Testis (tissue), 3 donors: ENCODE measurements around the gene TIGD4. TPM values are rescaled to one million over a fixed set of nuclear protein-coding genes. Genes with fewer than 3 reads are reported as not detected.

Experiments used
- DNase-seq: peaks from one replicate; pipeline ENCODE4 v3.0.0-alpha.2; 2019
- H3K27ac ChIP-seq, 2 donors: fragments of 200-600 bp; sonication (generic); one replicate each; pipeline ENCODE4 v1.5.1; 2019
- H3K27me3 ChIP-seq: fragments of 200-600 bp; sonication (generic); one replicate; pipeline ENCODE4 v1.5.1; 2019
- H3K36me3 ChIP-seq: fragments of 200-600 bp; sonication (generic); one replicate; pipeline ENCODE4 v1.5.1; 2017; ENCODE audit warnings: low read depth; ENCODE audit errors: missing control alignments
- H3K4me1 ChIP-seq: fragments of 200-600 bp; sonication (generic); one replicate; pipeline ENCODE4 v1.5.1; 2019
- H3K4me3 ChIP-seq, 2 donors: fragments of 200-600 bp; sonication (generic); one replicate each; pipeline ENCODE4 v1.5.1; 2017 to 2019
- H3K9me3 ChIP-seq: fragments of 200-600 bp; sonication (generic); one replicate; pipeline ENCODE4 v1.5.1; 2017
- CTCF ChIP-seq, 3 experiments: fragments of 450-650 bp in 2 of 3; fragments of 200-600 bp in 1 of 3; sonication (generic) in 1 of 3; IDR thresholded peaks; one replicate each; pipeline ENCODE4 v1.5.1; 2016 to 2019; ENCODE audit warnings: antibody characterized with exemption in 3 of 3, mild to moderate bottlenecking in 2 of 3, moderate library complexity in 1 of 3
- POLR2A ChIP-seq: fragments of 450-650 bp; IDR thresholded peaks from one replicate; pipeline ENCODE4 v1.6.1; 2017; ENCODE audit warnings: antibody characterized with exemption, mild to moderate bottlenecking, moderate library complexity
- WGBS, 2 donors: methylation state at CpG; one replicate each; pipeline ENCODE4 v1.1.5; 2018; 5-methylcytosine and 5-hydroxymethylcytosine counted together
- intact Hi-C: fragments of 100-400 bp; cut with DNase I; formaldehyde crosslinking; loops from one replicate; pipeline ENCODE4 v1.15.1; 2023; ENCODE audit warnings: low total_unique reads
- polyA plus RNA-seq: library from polyadenylated mRNA; stranded (reverse); fragments of 350-450 nt; fragmentation: Illumina TruSeq; extraction: RNeasy Lipid Tissue Mini Kit (QIAGEN cat#74804); gene quantifications from one replicate; pipeline ENCODE4 v1.2.3, GENCODE V29; 2014; ENCODE audit warnings: low read depth, low replicate concordance; ENCODE audit not compliant: insufficient read depth
- total RNA-seq, 2 donors: library from RNA; depleted of rRNA; stranded (reverse); fragments of >200 nt; gene quantifications; one replicate each; pipeline ENCODE4 v1.2.3, GENCODE V29; 2016

Gene TIGD4
- total and polyA plus RNA-seq, 3 donors from 2014 or later = 2.2 to 6.7 (median 3.2) TPM

DNA sequence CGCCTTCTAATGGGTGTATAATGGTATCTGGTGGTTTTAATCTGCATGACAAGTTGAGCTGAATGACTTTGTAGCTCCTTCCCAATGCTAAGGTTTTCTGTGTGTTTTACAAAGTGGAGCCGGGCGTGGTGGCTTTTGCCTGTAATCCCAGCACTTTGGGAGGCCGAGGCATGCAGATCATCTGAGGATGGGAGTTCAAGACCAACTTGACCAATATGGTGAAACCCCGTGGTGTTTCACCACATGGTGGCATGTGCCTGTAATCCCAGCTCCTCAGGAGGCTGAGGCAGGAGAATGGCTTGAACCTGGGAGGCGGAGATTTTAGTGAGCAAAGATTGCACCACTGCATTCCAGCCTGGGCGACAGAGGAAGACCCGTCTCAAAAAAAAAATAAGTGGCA, 29.1 kb upstream of the TIGD4 start:
- Histone ChIP-seq H3K27me3 (no peaks in the 10 kb centered on the region), H3K36me3 (no peaks in the 10 kb centered on the region), H3K4me3 (no peak overlapping the region), H3K9me3 (no peaks in the 10 kb centered on the region), H3K27ac (no peak overlapping the region), H3K4me1 (no peaks in the 10 kb centered on the region)
- 97 to 98% methylated on average over 7 to 8 of the region's 8 CpGs for WGBS, 2 donors
- no peak for DNase-seq
- intact Hi-C loops = no loop called here
- TF ChIP-seq CTCF (IDR thresholded peaks at IDR 0.05) = no peak
- no peak for TF ChIP-seq POLR2A

DNA sequence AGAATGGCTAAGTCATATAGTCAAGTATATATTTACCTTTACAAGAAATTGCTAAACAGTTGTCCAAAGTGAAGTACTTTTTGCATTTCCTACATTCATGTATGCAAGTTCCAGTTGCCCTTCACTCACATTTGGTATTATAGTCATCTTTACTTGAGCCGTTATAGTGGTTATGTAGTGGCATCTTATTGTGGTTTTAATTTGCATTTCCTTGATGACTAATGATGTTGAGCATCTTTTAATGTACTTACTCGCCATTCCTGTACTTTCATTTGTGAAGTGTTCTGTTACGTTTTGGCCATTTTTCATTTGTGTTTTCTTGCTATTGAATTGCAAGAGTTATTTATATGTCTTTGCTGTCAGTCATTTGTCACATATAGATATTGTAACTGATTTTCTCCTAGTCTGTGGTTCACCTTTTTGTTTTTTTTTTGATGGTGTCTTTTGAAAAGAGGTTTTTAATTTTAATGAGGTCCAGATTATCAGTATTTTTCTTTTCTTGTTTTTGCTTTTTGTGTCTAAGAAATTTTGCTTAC, 27.8 kb upstream of the TIGD4 start:
- intact Hi-C loops = no loop called here
- no peaks in the 10 kb centered on the region for H3K9me3 ChIP-seq
- H3K4me1 ChIP-seq = no peaks in the 10 kb centered on the region
- H3K36me3 ChIP-seq = no peaks in the 10 kb centered on the region
- no peak for DNase-seq
- H3K27me3 ChIP-seq = no peaks in the 10 kb centered on the region
- no peak for TF ChIP-seq POLR2A
- TF ChIP-seq CTCF (IDR thresholded peaks at IDR 0.05) = no peak
- WGBS, 2 donors = 81 to 89% methylated on average over 3 of the region's 3 CpGs
- H3K27ac ChIP-seq = no peak overlapping the region
- H3K4me3 ChIP-seq = no peak overlapping the region

GRCh38 chr4:152806501-152807125, 27.1 kb upstream of the TIGD4 start:
- Histone ChIP-seq H3K36me3 (no peaks in the 10 kb centered on the region), H3K4me3 (no peak overlapping the region), H3K27ac (no peak overlapping the region), H3K27me3 (no peaks in the 10 kb centered on the region), H3K9me3 (no peaks in the 10 kb centered on the region), H3K4me1 (no peaks in the 10 kb centered on the region)
- intact Hi-C loops = no loop called here
- no peak for TF ChIP-seq POLR2A
- no peak for TF ChIP-seq CTCF (IDR thresholded peaks at IDR 0.05)
- no peak for DNase-seq
- 85 to 86% methylated on average over 3 of the region's 3 CpGs for WGBS, 2 donors

GRCh38 chr4:152805818-152806217, 26.3 kb upstream of the TIGD4 start:
- intact Hi-C loops = no loop called here
- H3K4me1 ChIP-seq = no peaks in the 10 kb centered on the region
- TF ChIP-seq POLR2A (no peak), CTCF (IDR thresholded peaks at IDR 0.05) (no peak)
- no peaks in the 10 kb centered on the region for H3K9me3 ChIP-seq
- no peak overlapping the region for H3K27ac ChIP-seq
- no peaks in the 10 kb centered on the region for H3K27me3 ChIP-seq
- WGBS, 2 donors = 89 to 91% methylated on average over 2 of the region's 2 CpGs
- DNase-seq = no peak
- no peak overlapping the region for H3K4me3 ChIP-seq
- H3K36me3 ChIP-seq = no peaks in the 10 kb centered on the region

DNA sequence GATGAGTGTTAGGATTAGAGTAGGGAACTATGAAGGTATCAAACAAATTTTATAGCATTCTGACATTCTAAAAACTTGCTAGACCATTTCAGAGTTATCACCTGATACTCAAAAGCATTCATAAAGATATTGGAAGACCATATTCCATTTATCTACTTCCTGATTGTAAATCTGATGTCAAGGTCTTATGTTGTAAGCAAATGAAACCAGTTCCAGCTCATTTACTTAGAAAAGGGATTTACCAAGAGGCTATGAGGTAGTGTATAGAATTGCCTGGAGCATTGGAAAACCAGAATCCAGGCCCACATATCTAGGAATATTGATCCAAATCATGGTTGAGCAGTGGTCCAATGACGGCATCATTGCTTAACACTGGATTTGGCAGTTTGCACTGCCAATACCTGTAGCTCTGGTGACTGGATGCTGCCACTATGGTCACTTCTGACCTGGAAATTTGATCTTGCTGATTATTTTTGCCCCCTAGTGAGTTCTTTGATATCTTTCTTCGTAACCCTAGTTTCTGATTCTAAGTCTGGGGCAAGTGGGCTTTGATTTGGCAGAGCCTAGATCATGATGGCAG, 25.6 kb upstream of the TIGD4 start:
- Histone ChIP-seq H3K27ac (no peak overlapping the region), H3K4me1 (no peaks in the 10 kb centered on the region), H3K9me3 (no peaks in the 10 kb centered on the region), H3K36me3 (no peaks in the 10 kb centered on the region), H3K4me3 (no peak overlapping the region), H3K27me3 (no peaks in the 10 kb centered on the region)
- WGBS, 2 donors = 94 to 96% methylated on average over 2 of the region's 2 CpGs
- intact Hi-C loops = no loop called here
- DNase-seq = no peak
- TF ChIP-seq CTCF (IDR thresholded peaks at IDR 0.05) = no peak
- TF ChIP-seq POLR2A = no peak
